GM18508 (cell line): Measurements from ENCODE around the gene SRPRA.
"Not testable (repeated sequence)": the region's sequence is repeated elsewhere in the genome, so short reads cannot be mapped to it uniquely, and the experiment has no call there.

ENCODE experiments used
- ATAC-seq: cut with Tn5 transposase; IDR thresholded peaks from one replicate; pipeline ENCODE4 v1.9.1; 2021; ENCODE audit warnings: moderate number of reproducible peaks; ENCODE audit not compliant: insufficient read depth, unreplicated experiment

SRPRA gene

DNA sequence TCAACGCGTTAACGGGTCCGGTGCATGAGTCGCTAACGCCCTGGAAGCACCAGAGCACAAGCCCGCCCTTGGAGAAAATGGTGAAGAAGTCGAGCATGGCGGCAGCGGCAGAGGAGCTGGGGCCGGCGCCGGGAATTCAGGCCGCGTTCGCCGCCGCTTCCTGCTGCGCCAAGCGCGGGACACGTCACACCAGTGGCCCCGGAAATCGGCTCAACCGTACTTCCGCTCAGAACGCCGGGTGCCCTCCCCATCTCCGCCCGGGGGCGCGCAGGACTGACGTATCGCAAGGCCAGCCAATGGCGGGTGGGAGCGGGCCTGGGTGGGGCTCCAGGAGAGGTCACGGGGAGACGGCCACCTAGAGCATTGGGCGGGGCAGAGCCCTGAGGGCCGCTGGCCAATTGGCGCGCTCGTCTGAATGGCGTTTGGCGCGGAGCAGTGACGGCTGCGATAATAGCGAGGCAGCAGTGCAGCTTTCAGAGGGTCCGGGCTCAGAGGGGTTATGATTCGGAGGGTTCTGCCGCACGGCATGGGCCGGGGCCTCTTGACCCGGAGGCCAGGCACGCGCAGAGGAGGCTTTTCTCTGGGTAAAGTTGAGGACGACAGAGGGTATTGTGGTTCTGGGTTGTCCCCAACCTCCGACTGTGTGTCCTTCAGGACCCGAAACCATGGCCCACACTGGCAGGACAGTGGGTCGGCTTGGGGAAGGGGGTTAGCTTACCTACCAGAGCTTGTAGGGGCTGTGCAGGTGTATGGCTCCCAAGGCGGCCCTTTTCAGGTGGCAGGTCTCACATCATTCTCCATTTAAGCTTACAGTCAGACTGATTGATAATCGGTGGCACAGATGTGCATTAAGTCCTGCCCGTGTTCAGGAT, at the start of gene SRPRA, which contains the start of gene FOXRED1:
Gene SRPRA (minus strand): TSS at position 188 of the 872 bp plus-strand sequence. CDS start 91 bp downstream, at position 97.
Gene FOXRED1 (plus strand): TSS at position 447 of the 872 bp plus-strand sequence. CDS start 53 bp downstream, at position 500.
- peak; percentile 90 for ATAC-seq

GRCh38 chr11:126317756-126318573, 49.3 kb upstream of the SRPRA start:
- peak; percentile 10 for ATAC-seq

- no peak for ATAC-seq
Observed at GRCh38 chr11:126317432-126317755, 48.7 kb upstream of the SRPRA start.

GRCh38 chr11:126313826-126314225, 45.1 kb upstream of the SRPRA start:
- ATAC-seq: no peak

- ATAC-seq: no peak
Observed at GRCh38 chr11:126312961-126313360, 44.3 kb upstream of the SRPRA start.

DNA sequence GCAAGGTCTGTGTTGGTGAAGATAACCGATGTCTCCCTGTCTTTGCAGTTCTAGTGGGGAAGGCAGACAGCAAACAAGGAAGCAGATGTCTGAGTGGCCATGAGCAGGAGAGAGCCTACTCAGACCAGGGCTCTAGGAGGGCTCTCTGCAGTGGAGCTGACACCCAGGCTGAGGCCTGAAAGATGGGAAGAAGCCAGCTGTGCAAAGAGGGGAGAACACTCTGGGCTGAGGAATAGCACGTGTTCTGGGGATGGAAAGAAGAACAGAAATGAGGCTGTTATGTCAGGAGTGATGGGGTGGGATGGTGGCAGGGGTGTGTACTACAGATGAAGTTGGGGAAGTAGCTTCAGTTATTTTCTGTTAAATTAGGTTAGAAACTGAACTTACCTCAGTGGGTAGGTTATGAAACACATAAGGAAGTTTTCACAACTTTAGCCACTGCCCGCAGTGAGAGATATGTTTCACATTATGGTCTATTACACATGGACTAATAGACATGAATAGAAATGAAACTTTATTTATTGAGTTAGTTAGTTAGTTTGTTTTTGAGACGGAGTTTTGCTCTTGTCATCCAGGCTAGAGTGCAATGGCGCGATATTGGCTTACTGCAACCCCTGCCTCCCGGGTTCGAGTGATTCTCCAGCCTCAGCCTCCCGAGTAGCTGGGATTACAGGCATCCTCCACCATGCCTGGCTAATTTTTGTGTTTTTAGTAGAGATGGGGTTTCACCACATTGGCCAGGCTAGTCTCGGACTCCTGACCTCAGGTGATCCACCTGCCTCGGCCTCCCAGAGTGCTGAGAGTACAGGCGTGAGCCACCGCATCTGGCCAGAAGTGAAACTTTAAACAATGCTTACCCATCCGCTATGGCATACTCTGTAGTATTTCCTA, 43.0 kb upstream of the SRPRA start:
- no peak for ATAC-seq

GRCh38 chr11:126310992-126311310, 42.3 kb upstream of the SRPRA start:
- no peak for ATAC-seq

GRCh38 chr11:126310200-126310991, 41.7 kb upstream of the SRPRA start:
- no peak for ATAC-seq

DNA sequence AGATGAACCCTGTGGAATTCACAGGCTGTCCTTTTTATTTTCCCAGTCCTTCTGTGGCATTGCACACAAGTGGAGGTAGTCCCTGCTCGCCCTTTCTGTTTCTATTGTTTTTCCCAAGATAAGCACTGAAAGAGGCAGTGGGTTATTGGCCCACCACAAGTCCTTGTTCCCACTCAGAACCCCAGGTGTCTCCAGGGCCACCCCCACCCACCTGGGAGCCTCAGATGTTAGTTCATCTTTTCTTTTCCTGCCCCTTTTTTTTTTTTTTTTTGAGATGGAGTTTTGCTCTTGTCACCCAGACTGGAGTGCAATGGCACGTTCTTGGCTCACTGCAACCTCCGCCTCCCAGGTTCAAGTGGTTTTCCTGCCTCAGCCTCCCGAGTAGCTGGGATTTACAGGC, 40.1 kb upstream of the SRPRA start:
- ATAC-seq: not testable (repeated sequence)

GRCh38 chr11:126308271-126308671, 39.6 kb upstream of the SRPRA start:
- ATAC-seq: no peak

DNA sequence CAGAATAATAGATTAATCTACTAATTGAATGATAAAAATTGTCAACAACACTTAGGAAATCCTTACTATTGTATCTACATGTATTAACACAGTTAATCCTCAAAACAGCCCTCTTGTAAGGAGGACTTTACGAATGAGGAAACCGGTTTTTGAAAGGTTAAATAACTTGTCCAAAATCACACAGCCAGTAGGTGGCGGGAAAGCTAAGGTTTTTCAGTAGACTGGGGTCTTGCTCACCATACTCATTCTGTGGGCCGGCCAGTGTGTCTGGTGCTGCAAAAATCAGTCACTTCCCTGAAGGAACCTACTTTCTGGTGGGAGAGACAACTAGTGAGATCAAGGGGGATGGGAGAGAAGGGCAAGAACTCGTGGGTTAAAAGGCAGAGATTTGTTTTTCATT, 39.0 kb upstream of the SRPRA start:
- ATAC-seq: no peak

- peak; percentile 47 for ATAC-seq
Observed at GRCh38 chr11:126305699-126306098, 37.0 kb upstream of the SRPRA start.

- ATAC-seq: no peak
Observed at GRCh38 chr11:126304457-126305075, 35.9 kb upstream of the SRPRA start.

- ATAC-seq: peak; percentile 52
Observed at GRCh38 chr11:126303623-126304456, 35.1 kb upstream of the SRPRA start, which contains the start of gene DCPS. Gene DCPS (plus strand): TSS chr11:126304060. CDS start chr11:126304081, 21 bp downstream.

GRCh38 chr11:126297004-126297403, 28.3 kb upstream of the SRPRA start:
- no peak for ATAC-seq

DNA sequence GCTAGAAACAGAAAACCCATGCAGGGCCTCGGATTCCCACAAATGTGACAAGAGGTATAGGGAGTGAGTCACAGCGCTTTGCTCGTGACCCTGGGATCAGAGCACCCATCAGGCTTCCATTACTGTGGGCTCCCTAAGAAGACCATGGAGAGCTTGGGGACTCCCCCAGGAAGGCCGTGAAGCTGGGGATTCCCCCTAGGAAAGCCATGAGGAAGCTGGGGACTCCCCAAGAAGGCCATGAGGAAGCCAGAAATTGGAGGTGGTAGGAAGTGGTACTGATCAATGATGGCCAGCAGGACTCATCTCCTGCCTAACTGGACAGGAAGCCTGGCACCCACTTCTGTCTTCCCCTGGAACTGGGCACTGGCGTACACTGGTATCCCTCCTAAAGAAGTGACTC, 25.0 kb upstream of the SRPRA start:
- ATAC-seq: no peak

DNA sequence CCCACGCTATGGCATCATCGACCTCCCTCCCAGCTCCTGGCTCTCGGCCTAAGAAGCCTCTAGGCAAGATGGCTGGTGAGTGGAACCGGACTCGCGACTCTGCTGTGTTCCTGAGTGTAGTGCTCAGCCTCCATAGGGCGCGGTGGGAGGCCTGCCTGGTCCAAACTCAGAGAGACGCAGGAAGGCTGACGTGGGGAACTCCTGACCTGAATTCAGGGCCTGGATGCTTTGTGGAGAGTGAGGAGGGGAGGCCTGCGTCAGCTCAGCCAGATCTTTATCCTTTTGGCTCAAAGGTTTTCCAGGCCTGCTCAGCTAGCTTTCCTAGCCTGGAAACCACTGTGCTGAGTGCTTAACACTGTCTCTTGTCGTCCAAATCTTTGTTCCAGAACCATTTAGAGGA, 22.2 kb upstream of the SRPRA start:
- no peak for ATAC-seq

GRCh38 chr11:126288237-126288636, 19.5 kb upstream of the SRPRA start:
- ATAC-seq: no peak
